Heart right ventricle (tissue), 16 donors: ENCODE data around the gene ETV3L. TPM values are rescaled to one million over a fixed set of nuclear protein-coding genes. Genes with fewer than 3 reads are reported as not detected.

Experiments
- ATAC-seq, 8 donors: fragments of 200-7000 bp; cut with Tn5 transposase; one replicate each; pipeline ENCODE4 v1.9.1; 2020; ENCODE audit warnings: mild to moderate bottlenecking in 8 of 8, moderate library complexity in 8 of 8, moderate number of reproducible peaks in 1 of 8
- DNase-seq, 2 donors: peaks; one replicate each; pipeline ENCODE4 v3.0.0-alpha.2; 2020
- H3K27ac ChIP-seq, 10 donors: fragments of 200-600 bp; sonication (generic) in 2 of 10; one replicate each; pipeline versions ENCODE4 v1.5.0 to v1.8.0; 2020 to 2022; ENCODE audit warnings: mild to moderate bottlenecking in 3 of 10
- H3K27me3 ChIP-seq, 7 donors: fragments of 200-600 bp; one replicate each; pipeline ENCODE4 v1.8.0; 2021 to 2022; ENCODE audit warnings: mild to moderate bottlenecking in 2 of 7
- H3K36me3 ChIP-seq, 9 donors: fragments of 200-600 bp; sonication (generic) in 1 of 9; one replicate each; pipeline versions ENCODE4 v1.5.0 to v1.8.0; 2020 to 2022; ENCODE audit warnings: mild to moderate bottlenecking in 2 of 9
- H3K4me1 ChIP-seq, 9 donors: fragments of 200-600 bp; sonication (generic) in 1 of 9; one replicate each; pipeline versions ENCODE4 v1.5.0 to v1.8.0; 2020 to 2022; ENCODE audit warnings: mild to moderate bottlenecking in 4 of 9
- H3K4me3 ChIP-seq, 10 donors: fragments of 200-600 bp; sonication (generic) in 2 of 10; one replicate each; pipeline versions ENCODE4 v1.5.0 to v1.8.0; 2020 to 2022; ENCODE audit warnings: mild to moderate bottlenecking in 7 of 10, moderate library complexity in 2 of 10
- H3K9me3 ChIP-seq, 11 donors: fragments of 200-600 bp in 10 of 11; sonication (generic) in 2 of 11; one replicate each; pipeline versions ENCODE4 v1.5.0 to v1.8.0; 2013 to 2022; ENCODE audit warnings: mild to moderate bottlenecking in 2 of 11, control low read depth in 1 of 11, moderate library complexity in 1 of 11
- CTCF ChIP-seq, 9 donors: fragments of 200-600 bp; sonication (generic) in 2 of 9; IDR thresholded peaks; one replicate each; pipeline versions ENCODE4 v1.5.0 to v1.8.0; 2021 to 2022; ENCODE audit warnings: antibody characterized with exemption in 9 of 9, mild to moderate bottlenecking in 5 of 9, moderate library complexity in 1 of 9
- WGBS, 2 donors: extraction: QIAGEN DNeasy Blood & Tissue Kit; methylation state at CpG; one replicate each; pipeline ENCODE4 v1.1.7; 2013; ENCODE audit warnings: inconsistent platforms in 1 of 2; 5-methylcytosine and 5-hydroxymethylcytosine counted together
- intact Hi-C, 10 donors: fragments of 100-400 bp; cut with DNase I; formaldehyde crosslinking; loops; one replicate each; pipeline versions ENCODE4 v1.11.1 to v1.14.2; 2022
- polyA plus RNA-seq, 2 donors: library from polyadenylated mRNA; stranded (reverse); fragments of 200-250 nt; gene quantifications; one replicate each; pipeline ENCODE4 v1.2.3, GENCODE V29; 2013
- total RNA-seq, 10 donors: library from RNA; stranded (reverse); fragmentation: NEBNext Ultra II Directional in 3 of 10; extraction: Animal tissue kit (Norgen Biotek cat#: 25700) in 3 of 10; gene quantifications; one replicate each; pipeline versions ENCODE4 v1.2.1 to v1.2.4, GENCODE V29; 2021 to 2023
- donor health status: Arrhythmogenic right ventricular cardiomyopathy.
- donor health status: ischemic (EF 13 %, LVEDD 7.1; RV severe dilation, severe dysfunction).
- donor health status: healthy with polysubstance abuse.
- donor health status: DM: no; HTN: yes; CAD: no.
- donor health status: DM: no; HTN: no; CAD: no.
- donor health status: ischemic (EF 25% LVEDD 6.9; RV normal size, moderate dysfunction).
- donor health status: ischemic (EF 25% LVEDD 5.7; RV mildly dilated, moderate dysfunction).
- donor health status: healthy.
- donor health status: DM: yes; HTN: yes; CAD: no.
- donor health status: Ischemic cardiomyopathy.
- donor health status: ischemic (EF 35%, LVEDD 5.7; RV mildly dilated, moderate dysfunction).
- donor health status: nonischemic (EF 11% LVEDD 7.7; RV severe dilation, severe dysfunction).
- donor health status: DM: yes; HTN: yes; CAD: no.
- donor health status: PGD.
- donor health status: ischemic (EF 29% LVEDD 5.4; RV normal size, mild dysfunction).
- donor health status: nonischemic (EF 23%, LVEDD 6.1; RV moderate dilation, normal function).

ETV3L gene
- total and polyA plus RNA-seq, 12 donors, result not detected

- Histone ChIP-seq H3K27ac (no peak overlapping the region), H3K27me3 (no peaks in the 10 kb centered on the region), H3K4me1 (peaks cover 5 to 49% (median 30%) of the 10 kb centered on the region in 9 donors), H3K9me3 (no peaks in the 10 kb centered on the region), H3K4me3 (no peak overlapping the region), H3K36me3 (peaks cover 0 to 56% (median 52%) of the 10 kb centered on the region in 9 donors)
- DNase-seq (no peak), ATAC-seq (no peak)
- intact Hi-C loops, result no loop called here
- no peak for TF ChIP-seq CTCF (IDR thresholded peaks at IDR 0.05)
- 15 to 27% methylated on average over 1 of the region's 1 CpG for WGBS, 2 donors
These were observed 36.0 kb upstream of the ETV3L start for GRCh38 chr1:157135646-157136045.

- Histone ChIP-seq H3K4me3 (no peak overlapping the region), H3K27me3 (no peaks in the 10 kb centered on the region), H3K4me1 (peaks cover 5 to 49% (median 32%) of the 10 kb centered on the region in 9 donors), H3K27ac (no peak overlapping the region), H3K9me3 (no peaks in the 10 kb centered on the region), H3K36me3 (peaks cover 0 to 62% (median 57%) of the 10 kb centered on the region in 9 donors)
- ATAC-seq, result no peak
- DNase-seq, result no peak
- intact Hi-C loops, result no loop called here
- 88 to 90% methylated on average over 2 of the region's 2 CpGs for WGBS, 2 donors
- no peak for TF ChIP-seq CTCF (IDR thresholded peaks at IDR 0.05)
These were observed 35.5 kb upstream of the ETV3L start for GRCh38 chr1:157135070-157135469.

GRCh38 chr1:157134442-157134841, 34.8 kb upstream of the ETV3L start:
- Histone ChIP-seq H3K9me3 (no peaks in the 10 kb centered on the region), H3K27me3 (no peaks in the 10 kb centered on the region), H3K27ac (no peak overlapping the region), H3K4me3 (no peak overlapping the region), H3K4me1 (peaks cover 5 to 47% (median 32%) of the 10 kb centered on the region in 9 donors), H3K36me3 (peaks cover 0 to 68% (median 62%) of the 10 kb centered on the region in 9 donors)
- DNase-seq, result no peak
- ATAC-seq, result no peak
- no peak for TF ChIP-seq CTCF (IDR thresholded peaks at IDR 0.05)
- intact Hi-C loops, result no loop called here
- 93 to 96% methylated on average over 4 of the region's 4 CpGs for WGBS, 2 donors

- Histone ChIP-seq H3K9me3 (no peaks in the 10 kb centered on the region), H3K4me3 (no peak overlapping the region), H3K27me3 (no peaks in the 10 kb centered on the region), H3K4me1 (peaks cover 5 to 38% (median 27%) of the 10 kb centered on the region in 9 donors), H3K36me3 (peaks cover 0 to 79% (median 63%) of the 10 kb centered on the region in 9 donors), H3K27ac (no peak overlapping the region)
- DNase-seq, result no peak
- 62 to 74% methylated on average over 2 of the region's 2 CpGs for WGBS, 2 donors
- ATAC-seq, result no peak
- intact Hi-C loops, result no loop called here
- no peak for TF ChIP-seq CTCF (IDR thresholded peaks at IDR 0.05)
These were observed 33.8 kb upstream of the ETV3L start for GRCh38 chr1:157133426-157133825.
